Adrenal gland (tissue), 5 donors: ENCODE data around the gene INPPL1.

Experiments
- CTCF ChIP-seq, 6 experiments: fragments of 450-650 bp in 4 of 6; fragments of 200-600 bp in 2 of 6; sonication (generic) in 1 of 6; IDR thresholded peaks; 1 replicate in 5 of 6; 2 replicates in 1 of 6; pipeline versions ENCODE4 v1.5.1 to v1.8.0; 2016 to 2021; ENCODE audit warnings: antibody characterized with exemption in 6 of 6, mild to moderate bottlenecking in 2 of 6, moderate library complexity in 1 of 6
- POLR2A ChIP-seq, 2 donors: fragments of 450-650 bp; IDR thresholded peaks; one replicate each; pipeline ENCODE4 v1.6.1; 2017; ENCODE audit warnings: antibody characterized with exemption in 2 of 2, mild to moderate bottlenecking in 2 of 2, moderate library complexity in 1 of 2
- donor health status: DM: no; HTN: no; CAD: no.

GRCh38 chr11:72283947-72284346, 59.4 kb downstream of the INPPL1 start:
- no peak for TF ChIP-seq CTCF (IDR thresholded peaks at IDR 0.05)
- TF ChIP-seq POLR2A (IDR thresholded peaks at IDR 0.05): no peak
